Activated naive CD8-positive, alpha-beta T cell (primary cell): Measurements from ENCODE around the gene TIMM23.
"Not testable (repeated sequence)": the region's sequence is repeated elsewhere in the genome, so short reads cannot be mapped to it uniquely, and the experiment has no call there.

ENCODE experiments used
- H3K27ac Mint-ChIP-seq: one replicate; pipeline ENCODE4 v1.8.0; 2021; ENCODE audit warnings: mixed read lengths
- H3K27me3 Mint-ChIP-seq: one replicate; pipeline ENCODE4 v1.8.0; 2021; ENCODE audit warnings: mixed read lengths
- H3K36me3 Mint-ChIP-seq: one replicate; pipeline ENCODE4 v1.8.0; 2021; ENCODE audit warnings: mixed read lengths
- H3K4me1 Mint-ChIP-seq: one replicate; pipeline ENCODE4 v1.8.0; 2021; ENCODE audit warnings: low read depth, mixed read lengths
- H3K4me3 Mint-ChIP-seq: one replicate; pipeline ENCODE4 v1.8.0; 2021; ENCODE audit warnings: mild to moderate bottlenecking, mixed read lengths
- H3K9me3 Mint-ChIP-seq: one replicate; pipeline ENCODE4 v1.8.0; 2021; ENCODE audit warnings: low read depth, mixed read lengths

Gene TIMM23

GRCh38 chr10:46026106-46026505 is 53.8 kb downstream of the TIMM23 start:
- no peaks in the 10 kb centered on the region for H3K36me3 Mint-ChIP-seq
- no peak overlapping the region for H3K27ac Mint-ChIP-seq
- peaks cover 84% of the 10 kb centered on the region for H3K4me1 Mint-ChIP-seq
- H3K27me3 Mint-ChIP-seq: no peaks in the 10 kb centered on the region
- peak overlapping the region; percentile 17 for H3K4me3 Mint-ChIP-seq
- no peaks in the 10 kb centered on the region for H3K9me3 Mint-ChIP-seq

GRCh38 chr10:46028584-46029460 is 56.5 kb downstream of the TIMM23 start:
- Mint-ChIP-seq H3K4me1 (peaks cover 63% of the 10 kb centered on the region), H3K4me3 (peak overlapping the region; percentile 99), H3K36me3 (no peaks in the 10 kb centered on the region), H3K9me3 (no peaks in the 10 kb centered on the region), H3K27me3 (no peaks in the 10 kb centered on the region), H3K27ac (peak overlapping the region; percentile 97)

DNA sequence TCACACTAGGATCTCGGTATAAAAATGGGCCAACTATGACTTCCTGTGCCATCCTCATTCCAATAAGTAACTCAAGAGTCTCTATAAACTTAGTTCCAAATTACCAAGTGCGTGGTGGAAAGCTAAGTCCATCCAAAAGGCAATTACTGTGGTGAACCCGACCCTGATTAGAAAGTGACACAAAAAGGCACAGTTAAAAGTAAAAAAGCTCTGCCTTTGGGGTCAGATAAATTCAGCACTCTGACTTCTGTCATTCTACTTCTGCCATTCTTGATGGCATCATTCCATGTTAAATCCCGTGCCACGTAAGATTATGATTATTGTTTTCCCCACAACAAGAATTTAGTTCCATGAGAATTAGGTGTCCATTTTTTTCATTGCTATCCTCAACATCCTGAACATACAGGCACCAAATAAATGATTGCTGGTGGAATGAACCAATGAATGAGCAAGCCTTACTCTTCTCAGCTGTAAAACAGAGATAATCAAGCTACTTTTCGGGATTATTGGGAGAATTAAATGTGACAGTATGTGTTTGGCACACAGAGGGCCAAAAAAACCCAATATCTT is 57.3 kb downstream of the TIMM23 start:
- H3K4me1 Mint-ChIP-seq: peaks cover 55% of the 10 kb centered on the region
- peak overlapping the region; percentile 97 for H3K27ac Mint-ChIP-seq
- H3K27me3 Mint-ChIP-seq: no peaks in the 10 kb centered on the region
- no peaks in the 10 kb centered on the region for H3K36me3 Mint-ChIP-seq
- peak overlapping the region; percentile 99 for H3K4me3 Mint-ChIP-seq
- H3K9me3 Mint-ChIP-seq: no peaks in the 10 kb centered on the region

DNA sequence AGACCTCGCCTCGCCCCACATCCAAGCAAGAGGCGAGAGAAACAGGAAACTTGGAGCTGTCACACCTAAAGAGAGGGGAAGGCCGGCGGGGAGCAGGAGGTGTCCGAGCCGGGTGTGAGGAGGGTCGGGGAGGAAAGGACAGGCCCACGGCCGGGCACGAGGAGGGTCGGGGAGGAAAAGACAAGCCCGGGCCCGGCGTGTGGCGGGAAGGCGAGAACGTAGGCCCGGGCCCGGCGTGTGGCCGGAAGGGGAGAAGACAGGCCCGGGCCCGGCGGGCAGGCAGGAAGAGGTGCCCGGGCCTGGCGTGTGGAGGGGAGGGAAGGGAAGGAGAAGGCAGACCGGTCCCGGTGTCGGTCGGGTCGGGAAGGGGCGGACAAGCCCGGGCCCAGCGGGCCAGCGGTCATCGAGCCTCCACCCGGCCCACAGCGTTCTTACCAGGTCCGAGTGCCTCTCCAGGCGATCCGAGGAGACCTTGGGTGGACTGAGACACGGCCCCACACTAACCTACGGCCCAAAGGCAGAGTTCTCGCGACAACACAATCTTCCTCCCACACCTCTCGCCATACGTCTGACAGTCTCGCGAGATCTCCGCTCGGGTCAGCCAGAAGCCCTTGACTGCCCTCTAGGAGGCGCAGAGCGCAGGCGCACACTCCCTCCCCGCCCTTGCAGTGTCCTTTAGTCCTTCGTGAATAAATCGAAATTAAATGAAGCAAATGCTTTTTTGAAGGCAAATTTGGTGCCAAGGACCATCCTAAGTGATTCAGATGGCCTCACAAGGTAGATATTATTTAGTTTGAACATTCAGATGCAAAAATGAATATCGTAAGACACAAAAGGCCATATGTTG is 58.0 kb downstream of the TIMM23 start, which contains the start of gene NCOA4:
NCOA4 (minus strand) TSS at position 533 of the 847 bp plus-strand sequence. CDS start 13,943 bp downstream, outside the sequence.
- peaks cover 48% of the 10 kb centered on the region for H3K4me1 Mint-ChIP-seq
- no peaks in the 10 kb centered on the region for H3K36me3 Mint-ChIP-seq
- H3K27ac Mint-ChIP-seq: peak within 1 kb of the TSS; percentile 97
- H3K4me3 Mint-ChIP-seq: peak within 1 kb of the TSS; percentile 99
- H3K9me3 Mint-ChIP-seq: no peaks in the 10 kb centered on the region
- no peaks in the 10 kb centered on the region for H3K27me3 Mint-ChIP-seq

DNA sequence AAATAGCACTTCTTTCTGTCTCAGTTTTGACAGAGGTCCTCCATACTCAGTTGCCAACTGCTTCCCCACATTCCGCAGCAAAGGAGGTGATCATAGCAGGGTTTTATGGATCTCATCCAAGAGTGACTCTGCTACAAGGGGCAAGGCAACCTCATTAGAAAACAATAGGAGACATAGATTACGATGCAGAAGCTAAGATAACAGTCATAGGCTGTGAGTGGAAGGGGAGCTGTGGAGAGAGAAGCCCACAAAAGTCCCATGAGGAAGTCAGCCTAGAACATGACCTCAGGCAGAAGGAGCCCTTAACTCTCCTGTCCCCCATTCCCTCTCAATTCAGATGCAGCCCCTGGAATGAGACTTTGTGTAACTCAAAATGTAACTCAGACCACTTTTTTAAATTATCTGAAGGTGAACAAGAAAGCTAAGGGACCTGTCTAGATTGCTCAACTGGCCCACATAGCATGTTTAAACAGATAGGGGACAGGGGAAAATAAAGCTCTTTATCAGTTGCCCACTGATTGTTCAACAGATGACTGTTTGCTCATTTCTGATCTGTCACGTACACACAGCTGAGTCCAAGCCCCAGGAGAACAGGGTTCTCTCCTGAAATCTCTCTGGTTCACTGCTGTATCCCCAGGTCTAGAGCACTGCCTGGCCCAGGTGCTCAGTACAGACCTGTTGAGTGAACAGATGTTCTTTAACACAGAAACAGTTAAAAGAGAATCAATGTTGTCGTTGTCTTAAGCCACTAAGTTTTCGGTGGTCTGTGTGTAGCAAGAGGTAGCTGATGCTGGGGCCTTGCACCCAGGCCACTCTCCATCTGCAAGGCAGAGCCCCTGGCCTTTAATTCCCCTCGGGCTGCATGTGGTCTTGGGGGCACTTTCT is 59.6 kb downstream of the TIMM23 start:
- H3K9me3 Mint-ChIP-seq: no peaks in the 10 kb centered on the region
- H3K36me3 Mint-ChIP-seq: no peaks in the 10 kb centered on the region
- peak overlapping the region; percentile 81 for H3K27ac Mint-ChIP-seq
- peaks cover 34% of the 10 kb centered on the region for H3K4me1 Mint-ChIP-seq
- H3K4me3 Mint-ChIP-seq: peak overlapping the region; percentile 30
- H3K27me3 Mint-ChIP-seq: peaks cover 2% of the 10 kb centered on the region

DNA sequence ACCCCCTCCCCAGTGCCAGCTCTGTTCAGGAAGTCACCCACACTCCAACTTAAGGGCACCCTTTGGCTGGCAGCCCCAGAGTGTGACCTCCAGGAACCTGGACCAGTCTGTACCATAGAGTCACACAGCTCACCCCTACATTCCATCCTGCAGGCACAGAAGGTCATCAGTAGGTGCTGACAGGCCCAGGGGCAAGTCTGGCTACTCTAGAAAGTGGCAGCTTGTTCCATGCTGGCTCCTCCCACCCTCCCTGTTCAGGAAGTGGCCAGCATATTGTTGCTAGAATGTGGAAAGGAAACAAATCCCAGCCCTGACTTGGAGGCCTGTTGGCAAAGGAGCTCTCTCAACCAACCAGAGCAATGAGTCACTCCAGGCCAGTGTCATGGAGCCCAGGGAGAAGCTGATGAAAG is 61.3 kb downstream of the TIMM23 start:
- Mint-ChIP-seq H3K27ac (no peak overlapping the region), H3K27me3 (peaks cover 2% of the 10 kb centered on the region), H3K4me1 (peaks cover 18% of the 10 kb centered on the region), H3K9me3 (no peaks in the 10 kb centered on the region), H3K4me3 (no peak overlapping the region), H3K36me3 (no peaks in the 10 kb centered on the region)

DNA sequence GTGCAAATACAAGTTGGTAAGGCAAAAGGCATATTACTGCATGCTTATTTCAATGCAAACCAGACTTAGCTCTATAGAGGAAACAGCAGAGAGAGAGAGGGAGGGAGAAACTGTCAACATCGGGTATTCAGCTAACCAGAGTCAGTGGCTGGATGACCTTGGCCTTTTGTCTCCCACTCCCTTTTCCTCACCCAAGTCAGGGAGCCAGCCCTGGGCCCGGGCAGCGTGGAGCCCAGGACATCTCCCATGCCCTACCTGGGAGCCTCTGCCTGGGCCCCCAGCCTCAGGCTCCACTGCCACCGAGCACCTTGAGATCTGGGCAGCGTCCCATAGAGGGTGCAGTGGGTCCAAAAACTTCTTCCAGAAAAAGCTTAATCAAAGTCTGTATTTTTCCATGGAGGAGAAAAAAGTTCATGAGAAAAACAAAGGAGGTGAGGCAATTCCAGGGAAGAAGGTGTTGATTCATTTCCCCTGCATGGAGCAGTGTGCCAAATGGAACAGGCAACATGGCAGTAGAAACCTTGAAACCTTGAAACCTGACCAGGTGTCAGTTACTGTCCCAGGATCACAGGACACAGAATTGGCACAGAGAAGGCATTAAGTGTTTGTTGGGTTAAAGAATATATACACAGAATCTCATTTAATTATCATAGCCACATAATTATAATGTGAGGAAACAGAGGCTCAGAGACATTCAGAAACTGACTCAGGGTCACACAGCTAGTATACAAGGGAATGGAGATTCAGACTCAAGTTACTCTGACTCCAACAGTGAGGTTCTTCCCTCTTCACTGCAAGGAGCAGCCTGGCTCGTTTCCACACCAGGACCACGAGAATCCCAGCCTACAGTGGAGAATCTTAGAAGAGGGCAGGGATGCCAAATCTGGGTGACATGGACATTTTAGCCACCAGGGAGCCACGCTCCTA is 63.9 kb downstream of the TIMM23 start:
- Mint-ChIP-seq H3K36me3 (no peaks in the 10 kb centered on the region), H3K4me3 (no peak overlapping the region), H3K4me1 (peaks cover 2% of the 10 kb centered on the region), H3K27ac (no peak overlapping the region), H3K27me3 (peaks cover 2% of the 10 kb centered on the region), H3K9me3 (no peaks in the 10 kb centered on the region)

GRCh38 chr10:46037107-46037825 is 65.0 kb downstream of the TIMM23 start:
- Mint-ChIP-seq H3K27me3 (peaks cover 2% of the 10 kb centered on the region), H3K36me3 (no peaks in the 10 kb centered on the region), H3K4me1 (no peaks in the 10 kb centered on the region), H3K4me3 (no peak overlapping the region), H3K9me3 (no peaks in the 10 kb centered on the region), H3K27ac (no peak overlapping the region)

GRCh38 chr10:46040004-46040403 is 67.7 kb downstream of the TIMM23 start:
- peaks cover 2% of the 10 kb centered on the region for H3K27me3 Mint-ChIP-seq
- no peaks in the 10 kb centered on the region for H3K9me3 Mint-ChIP-seq
- H3K27ac Mint-ChIP-seq: no peak overlapping the region
- no peaks in the 10 kb centered on the region for H3K4me1 Mint-ChIP-seq
- H3K36me3 Mint-ChIP-seq: no peaks in the 10 kb centered on the region
- no peak overlapping the region for H3K4me3 Mint-ChIP-seq

- H3K36me3 Mint-ChIP-seq: no peaks in the 10 kb centered on the region
- no peaks in the 10 kb centered on the region for H3K27me3 Mint-ChIP-seq
- H3K27ac Mint-ChIP-seq: no peak overlapping the region
- H3K4me3 Mint-ChIP-seq: no peak overlapping the region
- no peaks in the 10 kb centered on the region for H3K4me1 Mint-ChIP-seq
- H3K9me3 Mint-ChIP-seq: no peaks in the 10 kb centered on the region
These were observed 70.2 kb downstream of the TIMM23 start for GRCh38 chr10:46042527-46042926.

DNA sequence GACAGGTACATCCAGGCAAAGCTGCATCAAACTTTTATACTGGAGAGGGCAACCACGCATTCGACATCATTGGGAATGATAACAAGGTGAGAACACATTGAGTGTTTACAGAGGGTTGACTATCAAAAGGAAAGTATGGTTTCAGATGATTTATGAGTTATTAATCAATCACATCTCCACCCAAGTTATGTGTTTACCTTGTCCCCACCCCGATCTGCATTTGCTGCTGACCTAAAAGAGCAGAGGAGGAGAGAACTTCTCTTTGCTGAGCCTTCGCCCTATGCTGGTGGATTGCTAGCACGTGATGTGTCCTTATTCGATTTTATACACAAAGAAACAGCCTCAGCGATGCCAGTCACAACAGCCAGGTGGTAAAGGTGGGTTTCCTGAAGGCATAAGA is 74.0 kb downstream of the TIMM23 start, which contains the start of gene MSMB:
MSMB (minus strand) TSS at position 9 of the 400 bp plus-strand sequence. CDS start 32 bp downstream, outside the sequence.
- Mint-ChIP-seq H3K27ac (no peak within 1 kb of the TSS), H3K4me3 (no peak within 1 kb of the TSS), H3K9me3 (no peaks in the 10 kb centered on the region), H3K36me3 (no peaks in the 10 kb centered on the region), H3K27me3 (no peaks in the 10 kb centered on the region), H3K4me1 (peaks cover 4% of the 10 kb centered on the region)

GRCh38 chr10:46048152-46048551 is 75.9 kb downstream of the TIMM23 start:
- H3K9me3 Mint-ChIP-seq: no peaks in the 10 kb centered on the region
- no peak overlapping the region for H3K27ac Mint-ChIP-seq
- peaks cover 4% of the 10 kb centered on the region for H3K4me1 Mint-ChIP-seq
- H3K4me3 Mint-ChIP-seq: no peak overlapping the region
- no peaks in the 10 kb centered on the region for H3K27me3 Mint-ChIP-seq
- H3K36me3 Mint-ChIP-seq: no peaks in the 10 kb centered on the region

DNA sequence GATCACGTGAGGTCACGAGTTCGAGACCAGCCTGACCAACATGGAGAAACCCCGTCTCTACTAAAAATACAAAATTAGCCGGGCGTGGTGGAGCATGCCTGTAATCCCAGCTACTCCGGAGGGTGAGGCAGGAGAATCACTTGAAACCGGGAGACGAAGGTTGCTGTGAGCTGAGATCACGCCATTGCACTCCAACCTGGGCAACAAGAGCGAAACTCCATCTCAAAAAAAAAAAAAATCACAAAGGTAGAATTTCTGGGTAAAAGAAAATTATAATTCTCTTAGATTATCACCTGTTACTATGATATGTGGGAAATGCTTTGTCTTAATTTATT is 77.2 kb downstream of the TIMM23 start:
- not testable (repeated sequence) for H3K36me3 Mint-ChIP-seq, H3K4me3 Mint-ChIP-seq, H3K27ac Mint-ChIP-seq, H3K27me3 Mint-ChIP-seq, H3K9me3 Mint-ChIP-seq, H3K4me1 Mint-ChIP-seq
